NCI-H2029 treated with DMSO at 0.1 percent for 48 hours (cell line): ENCODE results near the gene ARHGAP15.

Experiments
- DNase-seq: peaks from one replicate; lab custom pipeline; 2025; lab: John Stamatoyannopoulos, UW

ARHGAP15 gene

DNA sequence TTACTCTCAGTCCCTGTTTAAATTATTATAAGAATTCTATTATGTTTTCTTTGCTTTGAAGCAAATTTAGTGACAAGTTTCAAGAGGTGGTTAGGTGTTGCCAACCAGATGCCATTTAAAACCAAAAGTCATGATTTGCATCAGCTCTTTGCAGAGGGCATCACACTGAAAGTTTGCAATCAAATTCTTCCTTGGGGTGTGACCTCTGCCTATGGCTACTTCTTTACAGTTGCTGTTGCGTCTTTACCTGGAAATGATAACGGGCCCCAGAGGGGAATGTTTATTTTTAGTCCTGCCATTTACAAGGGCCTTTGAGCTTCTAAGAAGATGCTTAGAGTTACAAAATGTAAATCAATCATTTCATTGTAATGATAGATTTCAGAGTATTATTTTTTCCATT is 561.0 kb downstream of the ARHGAP15 start:
- no peak for DNase-seq

DNA sequence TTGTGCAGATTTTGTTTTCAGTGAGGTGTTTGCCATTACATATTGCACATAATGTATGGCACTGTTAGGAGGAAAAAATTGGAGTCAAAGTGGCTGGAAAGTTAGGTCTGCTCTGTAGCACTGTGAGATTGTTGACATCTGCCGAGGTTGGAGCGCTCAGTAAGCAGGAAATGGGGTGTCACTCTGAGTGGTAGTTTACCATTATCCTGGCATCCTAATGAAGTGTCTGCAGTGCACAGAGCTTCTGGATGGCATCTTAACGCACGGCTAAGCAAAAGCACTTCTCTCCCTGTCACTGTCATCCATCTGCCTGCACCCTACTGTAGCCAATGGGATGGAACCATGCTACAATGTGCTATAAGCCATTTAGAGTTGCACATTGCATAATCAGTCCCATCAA is 561.9 kb downstream of the ARHGAP15 start:
- DNase-seq: no peak

DNA sequence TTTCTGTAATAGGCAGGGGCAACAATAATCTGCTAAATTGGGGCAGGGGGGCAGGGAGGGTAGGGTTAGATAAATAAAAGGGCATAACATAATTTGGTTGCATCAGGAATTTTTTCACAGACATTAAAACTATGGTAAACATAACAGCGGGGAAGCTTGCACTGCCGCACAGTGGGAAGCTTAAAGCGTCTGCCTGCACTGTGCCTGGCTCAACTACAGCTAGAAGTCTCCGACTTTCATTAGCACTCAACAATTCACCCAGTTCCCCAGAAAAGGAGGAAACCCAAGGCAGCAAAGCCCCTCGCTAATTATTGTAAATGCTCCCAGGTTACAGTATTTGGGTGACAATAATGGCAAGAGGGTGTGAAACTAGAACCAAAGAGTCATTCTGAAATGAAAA is 562.9 kb downstream of the ARHGAP15 start:
- no peak for DNase-seq

GRCh38 chr2:143692967-143693366 is 563.7 kb downstream of the ARHGAP15 start:
- no peak for DNase-seq

DNA sequence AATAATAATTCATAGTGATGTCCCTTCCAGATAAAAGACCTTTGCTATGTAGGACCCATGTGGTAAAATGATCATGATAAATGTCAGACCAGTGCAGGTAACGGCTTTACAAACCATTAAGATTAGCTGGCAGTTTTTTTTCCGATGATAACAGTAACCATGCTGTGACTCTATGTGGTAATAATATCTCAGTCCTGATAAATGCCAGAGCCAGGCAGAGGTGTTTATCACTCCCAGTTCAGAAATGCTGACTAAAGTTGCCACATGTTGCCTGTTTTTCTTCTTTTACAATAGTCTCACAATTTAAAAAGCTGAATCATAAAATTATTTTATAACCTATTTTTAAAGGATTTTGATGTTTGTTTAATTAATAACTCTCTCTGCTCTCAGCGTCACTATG is 565.1 kb downstream of the ARHGAP15 start:
- DNase-seq: no peak

- DNase-seq: no peak
Observed at GRCh38 chr2:143696651-143697050, 567.4 kb downstream of the ARHGAP15 start.

GRCh38 chr2:143697744-143698143 is 568.5 kb downstream of the ARHGAP15 start:
- DNase-seq: no peak

- no peak for DNase-seq
Observed at GRCh38 chr2:143698352-143698751, 569.1 kb downstream of the ARHGAP15 start.

GRCh38 chr2:143698888-143699570 is 569.8 kb downstream of the ARHGAP15 start:
- DNase-seq: no peak

GRCh38 chr2:143700865-143701264 is 571.6 kb downstream of the ARHGAP15 start:
- DNase-seq: no peak

DNA sequence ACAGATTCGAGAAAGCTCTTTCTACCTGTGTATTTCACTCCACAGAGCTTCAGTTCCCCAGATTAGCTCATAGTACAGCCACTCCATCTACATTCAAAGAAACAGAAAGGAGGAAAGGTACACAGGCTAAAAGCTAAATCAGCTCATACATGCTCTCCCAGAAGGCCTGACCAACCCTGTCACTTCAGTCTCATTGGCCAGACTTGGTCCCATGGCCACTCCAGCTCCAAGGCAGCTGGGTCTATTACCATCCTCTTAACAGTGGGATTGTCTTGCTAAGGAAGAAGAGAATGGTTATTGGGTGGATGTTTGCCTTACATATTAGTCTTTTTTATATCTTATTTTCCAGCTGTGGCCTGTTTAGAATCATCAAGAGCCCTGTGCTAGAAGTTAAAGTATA is 572.6 kb downstream of the ARHGAP15 start:
- no peak for DNase-seq

GRCh38 chr2:143702931-143703330 is 573.7 kb downstream of the ARHGAP15 start:
- DNase-seq: no peak

DNA sequence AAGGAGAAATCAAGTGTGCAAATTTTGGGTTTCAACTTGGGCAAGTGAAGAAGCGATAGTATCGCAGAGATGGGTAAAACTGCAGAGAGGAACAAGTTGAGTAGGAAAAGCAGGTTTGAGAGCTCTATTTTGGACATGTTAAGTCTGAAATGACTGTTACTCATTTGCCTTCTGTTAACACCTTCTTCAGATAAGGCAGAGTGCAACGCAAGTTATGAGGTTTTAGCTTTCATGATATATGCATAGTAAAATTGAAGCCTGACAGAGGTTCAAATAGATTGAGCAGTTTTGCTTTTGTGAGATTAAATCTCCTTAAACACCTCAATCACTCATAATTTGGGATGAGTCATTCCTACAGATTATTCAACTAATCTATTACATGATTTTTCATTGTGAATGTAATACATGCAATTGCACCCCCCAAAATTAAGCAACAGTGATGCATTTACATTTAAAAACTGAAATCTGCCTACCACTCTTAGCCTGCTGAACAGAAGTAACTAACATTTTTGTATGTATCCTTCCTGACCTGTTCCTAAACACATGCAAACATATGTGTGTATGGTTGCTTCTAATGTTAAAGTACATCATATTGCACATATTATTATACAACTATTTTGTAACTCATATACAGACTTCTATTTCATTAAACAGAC is 575.4 kb downstream of the ARHGAP15 start:
- no peak for DNase-seq

GRCh38 chr2:143705108-143705707 is 576.0 kb downstream of the ARHGAP15 start:
- no peak for DNase-seq

DNA sequence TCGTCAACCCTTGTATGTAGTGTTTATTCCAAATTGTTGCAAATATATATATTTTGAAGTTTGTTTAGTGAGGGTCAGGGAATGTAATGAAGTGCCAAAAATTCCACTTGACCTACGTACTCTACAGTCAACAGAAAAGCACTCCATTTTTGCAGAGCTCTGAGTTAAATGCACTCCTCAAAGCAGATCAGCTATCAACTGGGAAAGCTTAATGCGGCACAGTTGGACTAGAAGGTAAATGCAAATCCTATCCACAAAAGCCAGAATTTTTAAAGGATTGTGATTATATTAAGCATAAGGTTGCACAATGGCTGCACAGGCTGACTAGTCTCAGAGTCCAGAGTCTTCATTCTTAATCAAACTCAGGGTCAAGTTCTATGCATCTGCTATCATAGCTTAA is 577.1 kb downstream of the ARHGAP15 start:
- DNase-seq: no peak

DNA sequence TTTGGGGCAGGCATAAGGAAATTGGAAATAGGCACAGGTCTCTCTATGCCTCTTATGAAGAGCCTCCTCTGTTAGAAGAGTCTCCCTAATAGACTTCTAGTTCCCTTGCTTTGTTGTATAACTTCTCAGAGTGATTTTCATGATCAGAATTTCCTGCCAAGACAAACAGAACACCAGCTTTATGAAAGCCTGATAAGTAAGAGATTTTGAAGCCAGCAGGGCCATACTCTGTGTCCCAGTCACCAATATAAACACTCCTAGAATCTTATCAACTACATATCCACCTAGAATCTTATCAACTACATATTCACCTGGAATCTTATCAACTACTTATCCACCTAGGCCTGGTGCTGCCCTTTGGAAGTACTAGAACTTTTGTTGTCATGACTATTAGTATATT is 579.5 kb downstream of the ARHGAP15 start:
- no peak for DNase-seq

- no peak for DNase-seq
Observed at GRCh38 chr2:143710196-143710595, 581.0 kb downstream of the ARHGAP15 start.

- no peak for DNase-seq
Observed at GRCh38 chr2:143710879-143711278, 581.7 kb downstream of the ARHGAP15 start.

DNA sequence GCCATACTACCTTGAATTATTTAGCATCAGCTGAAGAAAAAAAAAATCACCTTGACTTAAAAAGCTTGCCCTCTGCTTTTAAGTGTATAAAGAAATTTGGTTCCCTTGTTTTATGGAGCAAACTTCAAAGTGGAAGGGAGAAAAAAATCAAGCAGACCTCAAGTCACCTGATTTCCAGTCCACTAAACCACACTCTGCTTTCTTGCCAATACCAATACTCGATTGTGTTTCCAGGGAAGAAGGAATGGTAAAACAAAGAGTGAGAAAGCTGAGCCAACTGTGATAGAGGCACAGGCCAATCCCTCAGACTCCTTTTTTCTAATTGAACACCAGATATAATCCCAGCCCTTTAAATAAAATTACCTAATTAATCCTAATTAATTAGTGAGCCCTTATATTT is 587.3 kb downstream of the ARHGAP15 start:
- no peak for DNase-seq

- no peak for DNase-seq
Observed at GRCh38 chr2:143717053-143717452, 587.8 kb downstream of the ARHGAP15 start.

DNA sequence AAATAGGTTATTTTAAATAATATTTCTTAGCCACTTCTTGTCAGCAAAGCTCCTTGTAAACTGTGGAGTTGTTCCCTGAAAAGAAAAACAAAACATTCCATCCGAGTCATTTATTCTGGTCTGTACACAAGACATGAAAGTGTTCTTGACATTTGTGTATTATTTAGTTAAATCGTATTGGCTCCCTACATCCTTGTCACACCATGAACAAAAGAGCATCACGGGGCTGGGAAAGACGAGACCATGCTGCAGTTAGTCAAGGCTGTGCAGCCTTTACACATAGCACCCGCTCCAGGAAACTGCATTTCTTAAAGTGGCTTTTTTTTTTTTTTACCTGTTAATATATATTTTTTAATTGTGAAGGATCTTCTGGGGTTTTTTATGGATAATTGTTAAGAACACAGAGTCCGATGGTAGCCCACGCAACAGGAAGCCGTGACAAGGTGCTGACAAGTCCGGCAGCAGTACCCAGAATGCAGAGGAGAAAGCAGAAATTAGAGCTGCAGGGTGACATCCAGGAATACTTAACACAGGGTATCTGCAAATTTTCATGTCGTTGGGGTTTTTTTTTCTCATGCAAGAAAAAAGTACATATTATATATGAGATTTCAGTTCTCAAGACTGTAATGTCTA is 588.4 kb downstream of the ARHGAP15 start:
- no peak for DNase-seq

- no peak for DNase-seq
Observed at GRCh38 chr2:143718745-143719144, 589.5 kb downstream of the ARHGAP15 start.

DNA sequence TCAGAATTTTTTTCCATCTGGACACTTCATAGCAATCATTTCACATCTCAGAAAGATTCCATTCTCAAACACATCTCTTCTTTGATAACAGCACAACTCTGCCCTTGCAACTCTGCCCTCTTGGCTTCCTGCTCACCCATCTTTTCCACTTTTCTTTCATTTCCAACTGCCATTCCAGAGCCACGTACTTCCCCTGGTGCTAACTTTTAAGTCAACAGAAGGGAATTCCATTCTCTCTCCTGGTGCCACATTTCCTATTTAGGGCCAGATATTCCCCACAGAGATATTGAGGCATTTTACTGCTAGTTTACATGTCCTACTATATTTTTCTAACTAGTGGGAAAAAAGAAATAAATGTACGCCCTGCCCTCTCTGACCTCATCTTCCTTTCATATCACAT is 590.2 kb downstream of the ARHGAP15 start:
- no peak for DNase-seq
